Caco-2 (cell line): Measurements from ENCODE around the gene RO60. TPM values are rescaled to one million over a fixed set of nuclear protein-coding genes. Genes with fewer than 3 reads are reported as not detected.

Experiments used
- BruUV-seq: library from RNA; stranded (reverse); fragments of 400-500 nt; replicated peaks from 2 replicates; lab custom pipeline; 2021; lab: Mats Ljungman, UMichigan
- CTCF ChIA-PET: fragments of 300-600 bp; sonication (Branson Sonifier 250); formaldehyde crosslinking; loops from one replicate; lab custom pipeline; 2022; ENCODE audit warnings: antibody characterized with exemption; lab: Charles Lee
- POLR2A ChIA-PET: fragments of 300-600 bp; sonication (Branson Sonifier 250); formaldehyde crosslinking; loops from one replicate; lab custom pipeline; 2022; ENCODE audit warnings: antibody characterized with exemption; lab: Charles Lee
- DNase-seq, 2 experiments: peaks; one replicate each; pipeline versions ENCODE4 v3.0.0 to v3.0.0-alpha.2; 2020 to 2022
- H3K27me3 ChIP-seq: replicated peaks from 2 replicates; pipeline ENCODE4 v1.6.0; 2011; ENCODE audit warnings: low read length; ENCODE audit not compliant: control insufficient read depth, insufficient read depth
- H3K36me3 ChIP-seq: 2 replicates; pipeline ENCODE4 v1.5.1; 2011; ENCODE audit warnings: low read length; ENCODE audit not compliant: control insufficient read depth, insufficient read depth
- H3K4me1 ChIP-seq: fragments of 250-450 bp; sonication (Bioruptor Pico); 2 replicates; pipeline ENCODE4 v1.5.1; 2020; ENCODE audit warnings: mild to moderate bottlenecking
- H3K4me3 ChIP-seq: 2 replicates; pipeline ENCODE4 v1.5.1; 2011; ENCODE audit warnings: low read depth, mild to moderate bottlenecking, control low read depth, low read length
- H3K9me3 ChIP-seq: fragments of 250-450 bp; sonication (Bioruptor Pico); 2 replicates; pipeline ENCODE4 v1.5.1; 2020; ENCODE audit warnings: mild to moderate bottlenecking, moderate library complexity
- H3K27ac Mint-ChIP-seq: one replicate; pipeline ENCODE4 v1.8.0; 2022; ENCODE audit warnings: mixed read lengths; ENCODE audit not compliant: unreplicated experiment
- H3K27me3 Mint-ChIP-seq: one replicate; pipeline ENCODE4 v1.8.0; 2022; ENCODE audit warnings: mixed read lengths; ENCODE audit not compliant: insufficient read depth, unreplicated experiment
- H3K36me3 Mint-ChIP-seq: one replicate; pipeline ENCODE4 v1.8.0; 2022; ENCODE audit warnings: mild to moderate bottlenecking, mixed read lengths; ENCODE audit not compliant: insufficient read depth, unreplicated experiment
- H3K4me1 Mint-ChIP-seq: one replicate; pipeline ENCODE4 v1.8.0; 2022; ENCODE audit warnings: low read depth, mixed read lengths; ENCODE audit not compliant: unreplicated experiment
- H3K4me3 Mint-ChIP-seq: one replicate; pipeline ENCODE4 v1.8.0; 2022; ENCODE audit warnings: mild to moderate bottlenecking, moderate library complexity, mixed read lengths; ENCODE audit not compliant: unreplicated experiment
- H3K9me3 Mint-ChIP-seq: one replicate; pipeline ENCODE4 v1.8.0; 2022; ENCODE audit warnings: mixed read lengths; ENCODE audit not compliant: unreplicated experiment
- intact Hi-C: fragments of 100-400 bp; cut with micrococcal nuclease; formaldehyde crosslinking; loops from one replicate; pipeline ENCODE4 v1.10.0; 2022; ENCODE audit not compliant: unreplicated experiment
- total RNA-seq: library from RNA; stranded (reverse); gene quantifications from 2 replicates; pipeline ENCODE4 v1.2.3, GENCODE V29; 2022
- TF ChIP-seq, protein P1 (sequence below), 2 experiments: fragments of 200-600 bp in 1 of 2; IDR thresholded peaks; 1 replicate in 1 of 2; 2 replicates in 1 of 2; pipeline versions ENCODE4 v1.5.1 to v1.8.0; 2011 to 2022; ENCODE audit warnings: antibody characterized with exemption in 1 of 2, control low read depth in 1 of 2, inconsistent platforms in 1 of 2, low read depth in 1 of 2, low read length in 1 of 2, mild to moderate bottlenecking in 1 of 2, moderate library complexity in 1 of 2; ENCODE audit not compliant: insufficient read depth in 1 of 2, severe bottlenecking in 1 of 2, unreplicated experiment in 1 of 2

The RO60 gene
- total RNA-seq, 1 experiment from 2014 or later: 50.0 TPM

DNA sequence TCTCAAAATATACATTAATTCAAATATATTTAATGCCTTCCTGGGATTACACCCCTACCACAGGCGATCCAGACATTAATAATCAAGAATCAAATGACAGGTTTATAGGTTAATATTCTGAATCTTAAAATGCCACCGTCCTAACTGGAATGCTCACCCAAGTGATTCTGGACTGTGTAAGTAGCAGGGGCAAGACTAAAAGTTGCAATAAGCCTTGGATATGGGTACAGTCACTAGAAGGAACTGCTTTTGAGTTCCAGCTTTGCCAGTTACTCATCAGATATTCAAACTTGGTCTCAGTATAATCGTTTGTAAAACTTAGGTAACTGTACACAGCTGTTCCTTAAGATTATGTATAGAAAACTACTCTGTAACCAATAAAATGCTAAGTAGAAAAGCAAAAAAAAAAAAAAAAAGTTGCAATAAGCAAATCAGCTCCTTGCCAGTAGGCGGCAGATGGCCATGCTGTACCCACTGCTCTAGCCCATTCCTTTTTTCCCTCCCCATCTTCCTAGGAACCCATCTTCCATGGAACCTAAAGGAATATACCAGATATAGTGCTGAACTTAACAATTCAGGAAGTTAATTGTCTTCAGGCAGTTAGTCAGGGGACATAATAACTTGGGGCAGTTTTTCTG lies 10.5 kb downstream of the RO60 start:
- TF ChIP-seq, protein P1, sequence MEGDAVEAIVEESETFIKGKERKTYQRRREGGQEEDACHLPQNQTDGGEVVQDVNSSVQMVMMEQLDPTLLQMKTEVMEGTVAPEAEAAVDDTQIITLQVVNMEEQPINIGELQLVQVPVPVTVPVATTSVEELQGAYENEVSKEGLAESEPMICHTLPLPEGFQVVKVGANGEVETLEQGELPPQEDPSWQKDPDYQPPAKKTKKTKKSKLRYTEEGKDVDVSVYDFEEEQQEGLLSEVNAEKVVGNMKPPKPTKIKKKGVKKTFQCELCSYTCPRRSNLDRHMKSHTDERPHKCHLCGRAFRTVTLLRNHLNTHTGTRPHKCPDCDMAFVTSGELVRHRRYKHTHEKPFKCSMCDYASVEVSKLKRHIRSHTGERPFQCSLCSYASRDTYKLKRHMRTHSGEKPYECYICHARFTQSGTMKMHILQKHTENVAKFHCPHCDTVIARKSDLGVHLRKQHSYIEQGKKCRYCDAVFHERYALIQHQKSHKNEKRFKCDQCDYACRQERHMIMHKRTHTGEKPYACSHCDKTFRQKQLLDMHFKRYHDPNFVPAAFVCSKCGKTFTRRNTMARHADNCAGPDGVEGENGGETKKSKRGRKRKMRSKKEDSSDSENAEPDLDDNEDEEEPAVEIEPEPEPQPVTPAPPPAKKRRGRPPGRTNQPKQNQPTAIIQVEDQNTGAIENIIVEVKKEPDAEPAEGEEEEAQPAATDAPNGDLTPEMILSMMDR (IDR thresholded peaks at IDR 0.05; ENCODE audit: insufficient read depth in 1 of 2, low read depth in 1 of 2, low read length in 1 of 2, severe bottlenecking in 1 of 2, unreplicated experiment in 1 of 2): peak in 1 of 2 experiments; percentile 54
- BruUV-seq: no TSS peak
- H3K4me3 ChIP-seq: no peak overlapping the region
- H3K9me3 ChIP-seq: no peaks in the 10 kb centered on the region
- intact Hi-C loops: loop anchor here (1.0 to 2.0 kb wide), 2 partner anchors 35 to 52 kb away; partner anchors contain the start of genes CDC73 and GLRX2
- CTCF ChIA-PET: interaction anchor here (0.6 to 1.0 kb wide), 3 partner anchors 11 to 395 kb away, joined by 4 to 6 read pairs (median 5); no protein-coding TSS in a partner anchor
- peaks cover 7% of the 10 kb centered on the region for H3K4me1 Mint-ChIP-seq
- H3K36me3 ChIP-seq: no peaks in the 10 kb centered on the region; the same call in 1 of the 2 replicates
- no peak overlapping the region for H3K4me3 Mint-ChIP-seq
- peak in 1 of 2 experiments; percentile 22 for DNase-seq
- no peaks in the 10 kb centered on the region for H3K36me3 Mint-ChIP-seq
- no peaks in the 10 kb centered on the region for H3K9me3 Mint-ChIP-seq
- no peaks in the 10 kb centered on the region for H3K27me3 Mint-ChIP-seq
- H3K4me1 ChIP-seq: no peaks in the 10 kb centered on the region
- no peak overlapping the region for H3K27ac Mint-ChIP-seq
- POLR2A ChIA-PET: interaction anchor here (0.6 kb wide), 1 partner anchor 261 kb away, joined by 4 read pairs; the partner anchor contains the start of gene RGS2
- no peaks in the 10 kb centered on the region for H3K27me3 ChIP-seq

DNA sequence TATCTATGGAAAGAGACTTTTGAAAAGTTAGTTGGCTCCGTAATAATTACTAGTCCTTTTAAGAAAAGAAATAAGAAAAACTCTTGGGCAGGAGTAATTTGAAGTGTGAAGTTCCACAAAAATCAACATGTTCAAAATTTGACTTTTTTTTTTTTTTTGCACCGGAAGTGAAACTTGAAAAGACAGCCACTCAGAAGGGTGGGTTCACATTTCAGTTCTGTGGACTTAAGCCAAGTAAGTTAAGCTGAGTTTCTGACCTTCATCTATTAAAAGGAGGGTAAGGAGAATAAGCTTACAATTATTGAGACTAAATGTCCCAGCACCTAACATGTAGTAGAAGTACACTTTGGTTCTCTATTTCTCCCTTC lies 11.0 kb downstream of the RO60 start:
- Mint-ChIP-seq H3K27ac (no peak overlapping the region), H3K27me3 (no peaks in the 10 kb centered on the region), H3K9me3 (no peaks in the 10 kb centered on the region), H3K36me3 (no peaks in the 10 kb centered on the region), H3K4me3 (no peak overlapping the region), H3K4me1 (peaks cover 7% of the 10 kb centered on the region)
- Histone ChIP-seq H3K4me3 (no peak overlapping the region), H3K9me3 (no peaks in the 10 kb centered on the region), H3K27me3 (no peaks in the 10 kb centered on the region), H3K4me1 (no peaks in the 10 kb centered on the region), H3K36me3 (no peaks in the 10 kb centered on the region; the same call in 1 of the 2 replicates)
- TF ChIP-seq, protein P1 (IDR thresholded peaks at IDR 0.05; ENCODE audit: insufficient read depth in 1 of 2, low read depth in 1 of 2, low read length in 1 of 2, severe bottlenecking in 1 of 2, unreplicated experiment in 1 of 2): no peak
- DNase-seq: no peak
- ChIA-PET CTCF (interaction anchor here (0.6 to 1.0 kb wide), 2 partner anchors 31 to 395 kb away, joined by 5 to 6 read pairs; no protein-coding TSS in a partner anchor), POLR2A (interaction anchor here (0.6 kb wide), 1 partner anchor 262 kb away, joined by 4 read pairs; the partner anchor contains the start of gene RGS2)
- BruUV-seq: no TSS peak
- intact Hi-C loops: loop anchor here (1.0 to 2.0 kb wide), 2 partner anchors 34 to 52 kb away; partner anchors contain the start of genes CDC73 and GLRX2

DNA sequence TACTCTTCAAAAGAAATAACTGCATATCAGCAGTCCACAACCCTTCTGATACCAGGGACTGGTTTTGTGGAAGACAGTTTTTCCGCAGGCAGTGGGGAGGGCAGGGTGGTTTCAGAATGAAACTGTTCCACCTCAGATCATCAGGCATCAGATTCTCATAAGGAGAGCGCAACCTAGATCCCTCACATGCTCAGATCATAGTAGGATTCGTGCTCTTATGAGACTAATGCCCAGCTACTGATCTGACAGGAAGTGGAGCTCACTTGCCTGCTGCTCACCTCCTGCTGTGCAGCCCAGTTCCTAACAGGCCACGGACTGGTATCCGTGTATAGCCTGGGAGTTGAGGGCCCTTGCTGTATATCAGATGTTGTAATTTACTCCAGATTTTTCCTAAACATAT lies 11.5 kb downstream of the RO60 start:
- Mint-ChIP-seq H3K36me3 (no peaks in the 10 kb centered on the region), H3K4me3 (no peak overlapping the region), H3K4me1 (peaks cover 7% of the 10 kb centered on the region), H3K9me3 (no peaks in the 10 kb centered on the region), H3K27ac (no peak overlapping the region), H3K27me3 (no peaks in the 10 kb centered on the region)
- H3K4me1 ChIP-seq: no peaks in the 10 kb centered on the region
- CTCF ChIA-PET: no interaction called here
- no peak overlapping the region for H3K4me3 ChIP-seq
- BruUV-seq: no TSS peak
- TF ChIP-seq, protein P1 (IDR thresholded peaks at IDR 0.05; ENCODE audit: insufficient read depth in 1 of 2, low read depth in 1 of 2, low read length in 1 of 2, severe bottlenecking in 1 of 2, unreplicated experiment in 1 of 2): no peak
- DNase-seq: no peak
- intact Hi-C loops: loop anchor here (1.0 to 2.0 kb wide), 2 partner anchors 34 to 51 kb away; partner anchors contain the start of genes CDC73 and GLRX2
- POLR2A ChIA-PET: no interaction called here
- H3K9me3 ChIP-seq: no peaks in the 10 kb centered on the region
- no peaks in the 10 kb centered on the region; the same call in 1 of the 2 replicates for H3K36me3 ChIP-seq
- no peaks in the 10 kb centered on the region for H3K27me3 ChIP-seq
